Mucosa of descending colon (tissue), 3 donors: Measurements from ENCODE around the gene PDE11A. TPM values are rescaled to one million over a fixed set of nuclear protein-coding genes. Genes with fewer than 3 reads are reported as not detected.

Source experiments
- ATAC-seq: fragments of 200-7000 bp; cut with Tn5 transposase; one replicate; pipeline ENCODE4 v1.9.1; 2020; ENCODE audit warnings: mild to moderate bottlenecking, moderate library complexity
- DNase-seq, 3 donors: peaks; one replicate each; pipeline ENCODE4 v3.0.0-alpha.2; 2020
- H3K36me3 ChIP-seq: fragments of 200-600 bp; one replicate; pipeline ENCODE4 v1.8.0; 2021; ENCODE audit warnings: low read depth, mild to moderate bottlenecking
- H3K4me1 ChIP-seq: fragments of 200-600 bp; one replicate; pipeline ENCODE4 v1.8.0; 2021; ENCODE audit warnings: low read depth, mild to moderate bottlenecking
- H3K4me3 ChIP-seq: fragments of 200-600 bp; one replicate; pipeline ENCODE4 v1.8.0; 2021; ENCODE audit warnings: mild to moderate bottlenecking
- H3K9me3 ChIP-seq: fragments of 200-600 bp; one replicate; pipeline ENCODE4 v1.8.0; 2021; ENCODE audit warnings: mild to moderate bottlenecking
- intact Hi-C, 2 donors: fragments of 100-400 bp; cut with DNase I in 1 of 2; cut with micrococcal nuclease in 1 of 2; formaldehyde crosslinking; loops; one replicate each; pipeline versions ENCODE4 v1.11.0 to v1.11.1; 2022; cut with DNase I, micrococcal nuclease
- total RNA-seq, 3 donors: library from RNA; stranded (reverse); fragmentation: NEBNext Ultra II Directional in 2 of 3; extraction: Animal tissue kit (Norgen Biotek cat#: 25700) in 2 of 3; gene quantifications; one replicate each; pipeline versions ENCODE4 v1.2.1 to v1.2.4, GENCODE V29; 2021 to 2023
- TF ChIP-seq, protein P1 (sequence below): fragments of 200-600 bp; IDR thresholded peaks from one replicate; pipeline ENCODE4 v1.8.0; 2022; ENCODE audit warnings: antibody characterized with exemption, mild to moderate bottlenecking
- donor health status: DM: no; HTN: no; CAD: no; lungs with moderate emphysema.
- donor health status: DM: no; HTN: no; CAD: no.
- donor health status: DM: no; HTN: yes; CAD: no.

Gene PDE11A
- total RNA-seq, 3 donors from 2014 or later: 1.0 to 3.2 (median 2.7) TPM

- Histone ChIP-seq H3K4me3 (no peak overlapping the region), H3K4me1 (no peaks in the 10 kb centered on the region), H3K9me3 (no peaks in the 10 kb centered on the region), H3K36me3 (no peaks in the 10 kb centered on the region)
- ATAC-seq (no peak), DNase-seq (no peak)
- TF ChIP-seq, protein P1, sequence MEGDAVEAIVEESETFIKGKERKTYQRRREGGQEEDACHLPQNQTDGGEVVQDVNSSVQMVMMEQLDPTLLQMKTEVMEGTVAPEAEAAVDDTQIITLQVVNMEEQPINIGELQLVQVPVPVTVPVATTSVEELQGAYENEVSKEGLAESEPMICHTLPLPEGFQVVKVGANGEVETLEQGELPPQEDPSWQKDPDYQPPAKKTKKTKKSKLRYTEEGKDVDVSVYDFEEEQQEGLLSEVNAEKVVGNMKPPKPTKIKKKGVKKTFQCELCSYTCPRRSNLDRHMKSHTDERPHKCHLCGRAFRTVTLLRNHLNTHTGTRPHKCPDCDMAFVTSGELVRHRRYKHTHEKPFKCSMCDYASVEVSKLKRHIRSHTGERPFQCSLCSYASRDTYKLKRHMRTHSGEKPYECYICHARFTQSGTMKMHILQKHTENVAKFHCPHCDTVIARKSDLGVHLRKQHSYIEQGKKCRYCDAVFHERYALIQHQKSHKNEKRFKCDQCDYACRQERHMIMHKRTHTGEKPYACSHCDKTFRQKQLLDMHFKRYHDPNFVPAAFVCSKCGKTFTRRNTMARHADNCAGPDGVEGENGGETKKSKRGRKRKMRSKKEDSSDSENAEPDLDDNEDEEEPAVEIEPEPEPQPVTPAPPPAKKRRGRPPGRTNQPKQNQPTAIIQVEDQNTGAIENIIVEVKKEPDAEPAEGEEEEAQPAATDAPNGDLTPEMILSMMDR: no peak
- intact Hi-C loops: no loop called here
Observed at GRCh38 chr2:177765698-177766097, 306.9 kb downstream of the PDE11A start.

DNA sequence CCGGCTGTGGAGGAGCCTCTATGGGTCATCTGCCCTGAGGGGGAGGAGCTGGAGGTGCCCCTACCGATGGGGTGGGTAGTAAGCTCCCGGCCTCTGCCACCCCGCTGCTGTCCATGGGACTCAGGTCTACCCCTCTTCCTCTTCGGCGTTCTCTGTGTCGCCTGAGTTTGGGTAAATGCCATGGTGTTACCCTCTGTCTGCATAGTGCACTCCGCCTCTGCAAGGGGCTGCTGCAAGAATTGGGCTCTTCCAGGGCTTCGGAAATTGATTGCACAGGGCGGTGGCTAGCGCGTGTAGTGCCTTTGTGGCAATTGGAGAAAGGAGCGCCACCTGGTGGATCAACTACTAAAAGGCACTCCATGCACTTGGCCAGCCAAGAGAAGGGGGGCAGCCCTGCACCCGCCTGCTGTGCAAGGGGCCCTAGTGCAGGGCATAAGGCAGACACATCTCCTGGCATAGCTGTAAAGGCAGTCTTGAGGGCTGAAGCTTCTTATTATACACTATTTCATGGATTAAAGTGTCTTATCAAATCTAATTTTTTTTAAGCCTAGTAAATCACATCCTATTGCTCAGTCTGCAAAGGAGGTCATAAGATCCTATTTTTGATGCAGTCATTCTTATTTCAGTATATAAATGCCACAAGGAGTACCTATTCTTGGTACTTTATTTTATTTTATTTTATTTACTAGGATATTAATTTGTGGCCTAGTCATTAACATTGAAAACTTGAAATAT, 308.9 kb downstream of the PDE11A start:
- intact Hi-C loops: no loop called here
- H3K36me3 ChIP-seq: no peaks in the 10 kb centered on the region
- no peaks in the 10 kb centered on the region for H3K4me1 ChIP-seq
- TF ChIP-seq, protein P1: peak; percentile 53
- ATAC-seq: peak; percentile 95
- no peak overlapping the region for H3K4me3 ChIP-seq
- H3K9me3 ChIP-seq: no peaks in the 10 kb centered on the region
- DNase-seq: peak; percentile 60 to 87 (median 70)

DNA sequence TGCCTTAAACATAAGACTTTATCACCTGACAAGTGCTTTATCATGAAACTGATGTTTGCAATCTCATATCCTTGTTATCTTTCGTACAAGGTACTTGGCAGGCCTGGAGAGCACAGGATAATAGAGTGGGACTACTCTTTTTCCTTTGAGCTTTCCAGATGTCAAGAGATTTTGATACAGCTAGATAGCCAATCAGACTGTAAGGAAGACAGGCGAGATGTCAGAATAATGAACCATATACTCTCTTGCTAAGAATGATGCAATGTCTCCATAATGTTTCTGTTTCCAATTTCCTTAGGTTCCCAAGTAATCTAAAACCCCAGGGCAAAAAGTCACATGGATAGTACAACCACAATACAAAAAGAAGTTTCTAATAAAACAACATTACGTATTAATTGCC, 313.1 kb downstream of the PDE11A start:
- H3K9me3 ChIP-seq: no peaks in the 10 kb centered on the region
- H3K4me1 ChIP-seq: no peaks in the 10 kb centered on the region
- TF ChIP-seq, protein P1: no peak
- intact Hi-C loops: no loop called here
- H3K4me3 ChIP-seq: no peak overlapping the region
- no peak for ATAC-seq
- DNase-seq: no peak
- no peaks in the 10 kb centered on the region for H3K36me3 ChIP-seq

DNA sequence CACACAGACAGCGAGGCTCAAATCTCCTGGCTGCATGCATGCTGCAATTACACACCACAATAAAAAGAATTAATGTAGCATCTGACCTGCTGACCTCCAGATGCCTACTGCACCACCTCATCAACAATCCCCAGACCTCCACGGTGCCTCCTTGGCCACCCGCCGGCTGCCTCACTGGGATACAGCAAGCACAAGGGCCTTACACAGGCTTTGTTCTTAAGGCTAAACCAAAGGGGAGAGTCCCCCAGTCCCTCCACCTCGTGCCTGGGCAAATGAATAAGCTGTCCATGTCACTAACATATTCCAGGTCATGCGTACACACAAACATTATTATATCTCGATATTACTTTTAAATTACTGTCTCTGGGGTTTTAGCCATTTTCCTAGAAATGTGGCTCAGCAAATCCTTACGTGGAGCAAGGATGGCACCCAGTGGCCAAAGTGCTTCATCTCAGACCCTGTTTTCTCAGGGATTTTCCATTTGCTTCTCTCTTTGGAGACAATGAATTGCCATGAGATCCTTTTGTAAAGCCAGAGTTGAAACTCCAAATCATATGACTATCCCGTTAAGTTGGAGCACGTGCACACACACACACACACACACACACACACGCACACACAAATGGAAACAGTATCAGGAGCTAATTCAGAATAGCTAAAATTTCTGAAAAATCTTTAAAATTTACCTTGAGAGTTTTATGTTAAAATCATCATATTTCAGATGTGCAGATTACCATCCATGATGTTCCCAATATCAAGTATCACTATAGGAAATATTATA, 313.8 kb downstream of the PDE11A start:
- intact Hi-C loops: no loop called here
- DNase-seq (no peak), ATAC-seq (no peak)
- Histone ChIP-seq H3K4me1 (no peaks in the 10 kb centered on the region), H3K4me3 (no peak overlapping the region), H3K9me3 (no peaks in the 10 kb centered on the region), H3K36me3 (no peaks in the 10 kb centered on the region)
- TF ChIP-seq, protein P1: no peak

DNA sequence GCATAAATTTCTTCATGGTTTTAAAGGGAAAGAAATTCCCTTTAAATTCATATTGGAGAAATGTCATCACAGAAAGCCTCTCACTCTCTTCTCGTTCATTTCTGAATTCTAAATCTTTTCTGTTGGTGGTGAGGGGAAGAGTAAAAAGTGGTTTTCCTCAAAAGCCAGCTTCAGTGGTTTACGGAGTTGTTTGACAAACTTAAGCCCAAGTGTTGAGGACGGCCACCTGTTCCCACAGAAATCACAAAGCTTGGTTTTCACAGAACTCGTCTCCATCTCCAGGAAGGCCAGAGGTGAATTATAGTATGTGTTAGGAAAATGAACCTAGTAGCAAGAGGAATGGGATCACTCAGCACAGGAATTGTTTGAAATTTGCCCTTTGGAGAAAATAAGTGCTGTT, 316.2 kb downstream of the PDE11A start:
- no peak for ATAC-seq
- no peak overlapping the region for H3K4me3 ChIP-seq
- intact Hi-C loops: no loop called here
- DNase-seq: no peak
- TF ChIP-seq, protein P1: no peak
- H3K36me3 ChIP-seq: no peaks in the 10 kb centered on the region
- H3K4me1 ChIP-seq: no peaks in the 10 kb centered on the region
- no peaks in the 10 kb centered on the region for H3K9me3 ChIP-seq
